Endodermal cell (in vitro differentiated cells): ENCODE measurements around the gene NXNL1. TPM values are rescaled to one million over a fixed set of nuclear protein-coding genes. Genes with fewer than 3 reads are reported as not detected.

ENCODE experiments used
- DNase-seq: peaks from one replicate; pipeline ENCODE4 v3.0.0-alpha.2; 2017
- H3K27ac ChIP-seq: 2 replicates; pipeline ENCODE4 v1.5.1; 2013; ENCODE audit warnings: mild to moderate bottlenecking, low read depth, low read length, moderate library complexity
- H3K27me3 ChIP-seq: 2 replicates; pipeline ENCODE4 v1.6.1; 2013; ENCODE audit warnings: mild to moderate bottlenecking, low read length, moderate library complexity; ENCODE audit not compliant: insufficient read depth, control insufficient read depth, poor library complexity, severe bottlenecking
- H3K36me3 ChIP-seq: 2 replicates; pipeline ENCODE4 v1.7.0; 2013; ENCODE audit warnings: mild to moderate bottlenecking, low read length, moderate library complexity; ENCODE audit not compliant: control insufficient read depth, insufficient read depth
- H3K4me1 ChIP-seq: one replicate; pipeline ENCODE4 v1.7.0; 2013; ENCODE audit warnings: low read length; ENCODE audit not compliant: control insufficient read depth, insufficient read depth
- H3K4me3 ChIP-seq: 2 replicates; pipeline ENCODE4 v1.5.1; 2013; ENCODE audit warnings: mild to moderate bottlenecking, low read length, moderate library complexity
- H3K9ac ChIP-seq: 2 replicates; pipeline ENCODE4 v1.6.1; 2013; ENCODE audit warnings: mild to moderate bottlenecking, low read length, moderate library complexity; ENCODE audit not compliant: poor library complexity, severe bottlenecking; ENCODE audit errors: extremely low read depth
- H3K9me3 ChIP-seq: 2 replicates; pipeline ENCODE4 v1.6.1; 2013; ENCODE audit warnings: mild to moderate bottlenecking, low read length, moderate library complexity; ENCODE audit not compliant: control insufficient read depth
- H3K27ac Mint-ChIP-seq: 2 replicates; pipeline ENCODE4 v1.8.0; 2020; ENCODE audit warnings: mixed read lengths
- H3K27me3 Mint-ChIP-seq: 2 replicates; pipeline ENCODE4 v1.8.0; 2021; ENCODE audit warnings: mild to moderate bottlenecking, mixed read lengths; ENCODE audit not compliant: insufficient read depth
- H3K36me3 Mint-ChIP-seq: 2 replicates; pipeline ENCODE4 v1.8.0; 2020; ENCODE audit warnings: low read depth, mixed read lengths
- H3K4me1 Mint-ChIP-seq: 2 replicates; pipeline ENCODE4 v1.8.0; 2020; ENCODE audit warnings: mixed read lengths
- H3K4me3 Mint-ChIP-seq: 2 replicates; pipeline ENCODE4 v1.8.0; 2020; ENCODE audit warnings: mild to moderate bottlenecking, moderate library complexity, mixed read lengths
- H3K9me3 Mint-ChIP-seq: 2 replicates; pipeline ENCODE4 v1.8.0; 2020; ENCODE audit warnings: mild to moderate bottlenecking, mixed read lengths
- CTCF ChIP-seq: fragments of 200-600 bp; sonication (generic); conservative IDR thresholded peaks from 2 replicates; pipeline ENCODE4 v1.5.0; 2021; ENCODE audit warnings: antibody characterized with exemption, mild to moderate bottlenecking
- WGBS, 2 experiments: methylation state at CpG; one replicate each; pipeline versions ENCODE4 v1.1.5 to v1.1.7; 2013; ENCODE audit warnings: missing lambda C conversion rate in 2 of 2, mixed read lengths in 1 of 2; ENCODE audit not compliant: insufficient coverage in 1 of 2, insufficient read length in 1 of 2; 5-methylcytosine and 5-hydroxymethylcytosine counted together
- total RNA-seq, 2 donors: library from RNA; stranded (reverse); fragmentation: NEBNext Ultra II Directional in 1 of 2; extraction: Animal tissue kit (Norgen Biotek cat#: 25700) in 1 of 2; gene quantifications; 2 replicates in 1 of 2; 3 replicates in 1 of 2; pipeline ENCODE4 v1.2.1, GENCODE V29; 2021

The NXNL1 gene
- total RNA-seq, 2 donors from 2014 or later: not detected

- Mint-ChIP-seq H3K4me3 (peak overlapping the region; percentile 44), H3K9me3 (no peaks in the 10 kb centered on the region), H3K4me1 (peaks cover 30% of the 10 kb centered on the region), H3K27me3 (peaks cover 9% of the 10 kb centered on the region), H3K27ac (peak overlapping the region; percentile 84), H3K36me3 (peaks cover 14% of the 10 kb centered on the region)
- no peaks in the 10 kb centered on the region for H3K36me3 ChIP-seq
- peak; percentile 83 for DNase-seq
- 21 to 38% methylated on average over 4 to 6 of the region's 6 CpGs for WGBS, 2 experiments
- peaks cover 4% of the 10 kb centered on the region for H3K4me1 ChIP-seq
- no peak overlapping the region for H3K27ac ChIP-seq
- TF ChIP-seq CTCF: no peak
- H3K4me3 ChIP-seq: peak overlapping the region; percentile 62
- H3K9ac ChIP-seq: peak overlapping the region; percentile 42
- no peaks in the 10 kb centered on the region for H3K27me3 ChIP-seq
- H3K9me3 ChIP-seq: no peaks in the 10 kb centered on the region
Observed at GRCh38 chr19:17415121-17415520, 45.6 kb downstream of the NXNL1 start.

GRCh38 chr19:17414097-17414496 is 46.6 kb downstream of the NXNL1 start:
- WGBS, 2 experiments: 94 to 97% methylated on average over 8 of the region's 8 CpGs
- H3K27me3 Mint-ChIP-seq: peaks cover 9% of the 10 kb centered on the region

GRCh38 chr19:17411801-17412200 is 48.9 kb downstream of the NXNL1 start:
- no peaks in the 10 kb centered on the region for H3K27me3 ChIP-seq
- Mint-ChIP-seq H3K9me3 (no peaks in the 10 kb centered on the region), H3K27me3 (peaks cover 5% of the 10 kb centered on the region), H3K36me3 (peaks cover 14% of the 10 kb centered on the region), H3K27ac (no peak overlapping the region), H3K4me1 (peaks cover 28% of the 10 kb centered on the region), H3K4me3 (no peak overlapping the region)
- no peaks in the 10 kb centered on the region for H3K36me3 ChIP-seq
- H3K9ac ChIP-seq: no peak overlapping the region
- 87 to 90% methylated on average over 11 of the region's 11 CpGs for WGBS, 2 experiments
- H3K4me1 ChIP-seq: peaks cover 6% of the 10 kb centered on the region
- H3K9me3 ChIP-seq: no peaks in the 10 kb centered on the region
- peak; percentile 49 for DNase-seq
- no peak overlapping the region for H3K4me3 ChIP-seq
- no peak for TF ChIP-seq CTCF
- H3K27ac ChIP-seq: no peak overlapping the region

More at GRCh38 chr19:17414097-17414496, 46.6 kb downstream of the NXNL1 start:
- Mint-ChIP-seq H3K9me3 (no peaks in the 10 kb centered on the region), H3K4me1 (peaks cover 26% of the 10 kb centered on the region), H3K27ac (no peak overlapping the region), H3K4me3 (no peak overlapping the region), H3K36me3 (peaks cover 14% of the 10 kb centered on the region)
- no peak overlapping the region for H3K9ac ChIP-seq
- H3K9me3 ChIP-seq: no peaks in the 10 kb centered on the region
- peaks cover 4% of the 10 kb centered on the region for H3K4me1 ChIP-seq
- no peak overlapping the region for H3K27ac ChIP-seq
- no peak for TF ChIP-seq CTCF
- no peak for DNase-seq
- H3K4me3 ChIP-seq: no peak overlapping the region
- no peaks in the 10 kb centered on the region for H3K27me3 ChIP-seq
- no peaks in the 10 kb centered on the region for H3K36me3 ChIP-seq
